Measurements from ENCODE around the gene SPEN. TPM values are rescaled to one million over a fixed set of nuclear protein-coding genes. Genes with fewer than 3 reads are reported as not detected.

SPEN gene
- total and polyA plus RNA-seq, 9 of the 15 experiments (the other 6 are each of a cell fraction or from before 2014, with no cell fraction given): 5.7 to 87.5 (median 27.2) TPM

GRCh38 chr1:15953791-15954241 lies 106.3 kb downstream of the SPEN start (continued):
- TF ChIP-seq MAZ (CRISPR knock-in tag; conservative IDR thresholded peaks at IDR 0.05 in 1 of 2, IDR thresholded peaks at IDR 0.05 in 1 of 2) (0 out of 4 replicates have a peak, but pooled peaks of 1 of the 2 experiments have one; percentile 39), CBX8 (IDR thresholded peaks at IDR 0.05; ENCODE audit: borderline replicate concordance, extremely low read depth, low read depth, low read length, poor library complexity, severe bottlenecking) (no peak), GATAD2A (IDR thresholded peaks at IDR 0.05) (no peak; the same call in 1 of the 2 replicates), SPI1 (IDR thresholded peaks at IDR 0.05; ENCODE audit: borderline replicate concordance, low read depth, low read length) (peak; percentile 76; the same call in 1 of the 2 replicates), ATF1 (CRISPR knock-in tag; IDR thresholded peaks at IDR 0.05) (no peak), ATF1 (tag; IDR thresholded peaks at IDR 0.05) (no peak), GTF2F1 (IDR thresholded peaks at IDR 0.05; ENCODE audit: low read depth, low read length) (no peak), HDAC3 (IDR thresholded peaks at IDR 0.05; ENCODE audit: borderline replicate concordance, partially characterized antibody) (no peak), ZKSCAN8 (CRISPR knock-in tag; IDR thresholded peaks at IDR 0.05) (peak; percentile 7; the same call in 1 of the 2 replicates), PML (IDR thresholded peaks at IDR 0.05; ENCODE audit: low read length) (no peak), AFF1 (IDR thresholded peaks at IDR 0.05; ENCODE audit: low read depth in 1 of 2, partially characterized antibody in 2 of 2) (no peak), MECOM (CRISPR knock-in tag; IDR thresholded peaks at IDR 0.05) (no peak), TSC22D4 (tag; IDR thresholded peaks at IDR 0.05) (no peak), DMBX1 (CRISPR knock-in tag; IDR thresholded peaks at IDR 0.05; ENCODE audit: borderline replicate concordance) (0 out of 2 replicates have a peak, but pooled peaks have one; percentile 13), MYC (IDR thresholded peaks at IDR 0.05; ENCODE audit: low read depth, low read length) (no peak), MYC (CRISPR knock-in tag; IDR thresholded peaks at IDR 0.05; ENCODE audit: borderline replicate concordance, low read depth) (no peak), CHD2 (IDR thresholded peaks at IDR 0.05; ENCODE audit: low read depth, low read length) (no peak), POLR2B (IDR thresholded peaks at IDR 0.05; ENCODE audit: low read depth, partially characterized antibody) (no peak)
- TF ChIP-seq, protein P1, sequence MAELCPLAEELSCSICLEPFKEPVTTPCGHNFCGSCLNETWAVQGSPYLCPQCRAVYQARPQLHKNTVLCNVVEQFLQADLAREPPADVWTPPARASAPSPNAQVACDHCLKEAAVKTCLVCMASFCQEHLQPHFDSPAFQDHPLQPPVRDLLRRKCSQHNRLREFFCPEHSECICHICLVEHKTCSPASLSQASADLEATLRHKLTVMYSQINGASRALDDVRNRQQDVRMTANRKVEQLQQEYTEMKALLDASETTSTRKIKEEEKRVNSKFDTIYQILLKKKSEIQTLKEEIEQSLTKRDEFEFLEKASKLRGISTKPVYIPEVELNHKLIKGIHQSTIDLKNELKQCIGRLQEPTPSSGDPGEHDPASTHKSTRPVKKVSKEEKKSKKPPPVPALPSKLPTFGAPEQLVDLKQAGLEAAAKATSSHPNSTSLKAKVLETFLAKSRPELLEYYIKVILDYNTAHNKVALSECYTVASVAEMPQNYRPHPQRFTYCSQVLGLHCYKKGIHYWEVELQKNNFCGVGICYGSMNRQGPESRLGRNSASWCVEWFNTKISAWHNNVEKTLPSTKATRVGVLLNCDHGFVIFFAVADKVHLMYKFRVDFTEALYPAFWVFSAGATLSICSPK (IDR thresholded peaks at IDR 0.05; ENCODE audit: borderline replicate concordance): no peak
- TF ChIP-seq, protein P2, sequence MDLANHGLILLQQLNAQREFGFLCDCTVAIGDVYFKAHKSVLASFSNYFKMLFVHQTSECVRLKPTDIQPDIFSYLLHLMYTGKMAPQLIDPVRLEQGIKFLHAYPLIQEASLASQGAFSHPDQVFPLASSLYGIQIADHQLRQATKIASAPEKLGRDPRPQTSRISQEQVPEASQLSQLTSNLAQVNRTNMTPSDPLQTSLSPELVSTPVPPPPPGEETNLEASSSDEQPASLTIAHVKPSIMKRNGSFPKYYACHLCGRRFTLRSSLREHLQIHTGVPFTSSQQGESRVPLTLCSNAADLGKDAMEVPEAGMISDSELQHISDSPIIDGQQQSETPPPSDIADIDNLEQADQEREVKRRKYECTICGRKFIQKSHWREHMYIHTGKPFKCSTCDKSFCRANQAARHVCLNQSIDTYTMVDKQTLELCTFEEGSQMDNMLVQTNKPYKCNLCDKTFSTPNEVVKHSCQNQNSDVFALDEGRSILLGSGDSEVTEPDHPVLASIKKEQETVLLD (IDR thresholded peaks at IDR 0.05): no peak; the same call in none of the 2 replicates
- TF ChIP-seq, protein P3, sequence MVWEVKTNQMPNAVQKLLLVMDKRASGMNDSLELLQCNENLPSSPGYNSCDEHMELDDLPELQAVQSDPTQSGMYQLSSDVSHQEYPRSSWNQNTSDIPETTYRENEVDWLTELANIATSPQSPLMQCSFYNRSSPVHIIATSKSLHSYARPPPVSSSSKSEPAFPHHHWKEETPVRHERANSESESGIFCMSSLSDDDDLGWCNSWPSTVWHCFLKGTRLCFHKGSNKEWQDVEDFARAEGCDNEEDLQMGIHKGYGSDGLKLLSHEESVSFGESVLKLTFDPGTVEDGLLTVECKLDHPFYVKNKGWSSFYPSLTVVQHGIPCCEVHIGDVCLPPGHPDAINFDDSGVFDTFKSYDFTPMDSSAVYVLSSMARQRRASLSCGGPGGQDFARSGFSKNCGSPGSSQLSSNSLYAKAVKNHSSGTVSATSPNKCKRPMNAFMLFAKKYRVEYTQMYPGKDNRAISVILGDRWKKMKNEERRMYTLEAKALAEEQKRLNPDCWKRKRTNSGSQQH (CRISPR knock-in tag; IDR thresholded peaks at IDR 0.05): no peak

Data from K562 (cell line).